Measurements from ENCODE around the gene NPB.

The NPB gene

DNA sequence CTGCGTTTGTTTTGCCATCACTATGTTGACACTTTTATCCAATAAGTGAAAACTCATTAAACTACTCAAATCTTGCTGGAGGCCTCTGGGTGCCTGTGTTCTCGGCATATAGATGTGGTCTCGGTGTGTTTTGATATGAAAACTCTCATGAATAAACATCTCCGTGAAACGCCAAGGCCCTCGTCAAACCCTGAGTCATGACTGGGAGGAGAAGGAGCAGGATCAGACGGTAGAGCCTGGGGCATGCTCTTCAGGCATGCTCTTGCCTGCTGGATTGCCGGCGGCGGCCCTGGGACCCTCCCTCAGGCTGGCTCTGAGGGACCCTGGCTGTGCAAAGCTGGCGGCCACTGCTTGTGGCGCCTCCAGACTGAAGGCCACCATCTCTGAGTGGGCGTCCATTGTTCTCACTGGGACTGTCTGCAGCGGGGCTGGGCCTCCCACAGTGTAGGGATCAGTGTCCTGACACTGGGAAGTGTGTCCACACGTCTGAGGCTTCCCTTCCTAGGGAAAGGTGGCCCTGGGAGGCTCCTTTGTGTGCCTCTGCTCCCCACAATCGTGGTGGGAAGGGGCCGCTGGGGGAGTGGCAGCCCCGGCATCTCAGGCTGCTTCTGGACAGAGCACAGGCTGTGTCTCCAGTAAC, 1.7 kb upstream of the NPB start:
- no peak for DNase-seq

DNA sequence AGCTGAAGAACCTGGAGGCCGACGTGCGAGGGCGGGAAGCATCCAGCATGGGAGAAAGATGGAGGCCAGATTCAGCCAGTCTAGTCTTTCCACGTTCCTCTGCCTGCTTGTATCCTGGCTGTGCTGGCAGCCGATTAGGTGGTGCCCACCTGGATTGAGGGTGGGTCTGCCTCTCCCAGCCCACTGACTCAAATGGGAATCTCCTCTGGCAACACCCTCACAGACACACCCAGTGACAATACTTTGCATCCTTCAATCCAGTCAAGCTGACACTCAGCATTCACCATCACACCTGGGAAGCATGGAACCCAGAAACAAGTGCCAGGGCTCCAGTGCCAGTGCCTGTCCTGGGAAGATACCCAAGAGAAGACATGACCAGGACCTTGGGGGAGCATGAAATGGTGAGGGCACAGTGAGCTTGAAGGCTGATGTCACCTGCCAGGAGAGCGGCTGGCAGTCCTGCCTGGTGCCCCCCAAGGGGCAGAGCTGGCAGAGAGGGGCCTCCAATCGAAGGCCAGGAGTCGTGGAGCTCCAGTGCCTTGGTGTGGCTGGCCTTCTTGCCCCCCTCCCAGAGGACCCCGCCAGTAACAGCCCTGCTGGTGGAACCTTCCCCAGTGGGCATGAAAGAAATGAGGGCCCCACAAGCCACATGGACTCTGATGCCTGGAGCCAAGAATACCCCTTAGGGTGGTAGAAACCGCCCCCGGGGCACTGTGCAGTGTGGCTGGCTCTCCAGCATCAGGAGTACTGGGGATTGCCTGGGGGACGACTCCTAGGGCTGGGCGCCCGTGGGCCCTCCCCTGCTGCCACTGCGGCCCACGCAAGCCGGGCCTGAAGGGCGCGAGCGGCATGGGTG, 643 bp upstream of the NPB start:
- no peak for DNase-seq

DNA sequence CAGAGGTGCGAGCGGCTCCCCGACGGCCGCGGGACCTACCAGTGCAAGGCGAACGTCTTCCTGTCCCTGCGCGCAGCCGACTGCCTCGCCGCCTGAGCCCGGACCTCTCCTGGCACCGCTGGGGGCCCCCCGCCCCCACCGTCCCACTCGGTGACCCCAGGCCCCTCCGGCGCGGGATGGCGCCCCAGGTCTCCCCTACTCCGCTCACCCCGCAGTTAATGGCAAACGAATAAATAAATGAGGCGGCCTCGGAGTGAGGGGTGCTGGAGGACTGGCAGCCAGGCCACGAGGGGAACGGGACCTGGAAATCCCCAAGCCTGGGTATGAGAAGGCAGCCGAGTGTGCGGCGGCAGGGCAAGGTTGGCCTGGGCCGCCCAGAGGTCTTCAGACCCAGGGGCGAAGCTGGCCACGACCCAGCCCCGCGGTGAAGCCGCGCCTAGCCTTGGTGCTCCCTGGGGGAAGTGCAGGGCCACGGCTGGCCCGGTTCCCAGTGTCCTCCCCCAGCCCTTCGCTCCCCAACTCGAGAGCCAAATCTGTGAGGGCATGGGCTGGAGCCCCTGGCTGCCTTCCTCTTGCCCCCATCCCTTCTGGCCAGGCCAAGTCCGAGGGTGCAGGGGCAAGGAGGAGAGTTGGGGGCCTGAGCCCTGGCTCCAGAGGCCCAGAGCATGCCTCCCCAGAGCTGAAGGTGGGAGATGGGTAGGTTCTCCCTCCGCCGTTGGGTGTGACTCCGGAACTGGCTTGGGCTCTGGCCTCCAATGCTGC, 796 bp downstream of the NPB start:
- DNase-seq: no peak

DNA sequence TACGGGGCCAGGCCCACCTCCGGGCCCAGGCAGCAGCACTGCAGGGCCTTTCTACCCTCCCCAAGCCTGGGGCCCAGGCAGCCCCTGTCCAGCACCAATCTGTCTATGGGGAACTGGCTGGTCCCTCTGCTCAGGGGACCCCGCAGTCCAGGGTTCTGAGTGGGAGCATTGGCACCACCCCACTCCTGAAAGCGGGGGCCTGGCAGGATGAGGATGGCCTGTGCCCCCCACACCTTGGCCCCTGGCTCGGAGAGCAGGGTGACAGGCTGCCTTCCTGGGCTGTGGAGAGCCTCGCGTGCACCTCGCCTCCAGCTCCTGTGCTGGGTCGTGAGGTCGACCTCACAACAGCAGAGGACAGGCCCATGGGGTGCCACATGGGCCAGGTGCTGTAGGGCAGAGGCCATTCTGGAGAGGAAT, 1.4 kb downstream of the NPB start:
- DNase-seq: no peak

DNA sequence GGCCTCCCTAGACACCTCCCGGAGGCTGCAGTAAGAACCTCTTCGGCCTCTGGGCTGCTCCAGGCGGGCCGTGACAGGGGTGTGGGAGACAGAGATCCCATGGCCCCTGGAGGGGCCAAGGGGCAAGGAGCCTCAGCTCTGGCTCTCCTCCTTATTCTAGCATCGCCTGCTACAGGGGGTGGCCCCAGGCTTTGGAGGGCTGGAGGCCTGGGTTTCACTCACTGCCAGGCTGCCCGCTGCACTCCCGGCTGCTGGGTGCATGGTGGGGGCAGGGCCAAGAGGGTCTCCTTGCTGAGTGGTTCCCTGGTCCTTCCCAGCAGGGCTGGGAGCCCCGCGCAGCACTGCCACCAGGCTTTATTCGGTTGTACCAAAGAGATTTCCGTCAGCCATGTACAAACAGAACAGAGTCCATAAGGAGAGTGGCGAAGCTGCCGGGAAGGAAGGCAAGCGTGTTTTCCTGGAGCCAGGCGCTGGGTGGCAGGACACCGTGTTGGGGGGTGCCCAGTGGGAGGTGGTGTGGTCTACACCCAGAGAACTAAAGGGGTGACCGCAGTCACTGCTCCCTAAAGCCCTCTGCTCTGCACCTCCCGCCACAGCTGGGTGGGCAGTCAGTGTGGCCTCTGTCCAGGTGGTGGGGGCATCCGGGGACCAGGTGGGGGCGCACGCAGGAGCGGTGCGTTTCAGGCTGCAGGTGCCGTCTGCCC, 2.0 kb downstream of the NPB start:
- no peak for DNase-seq

DNA sequence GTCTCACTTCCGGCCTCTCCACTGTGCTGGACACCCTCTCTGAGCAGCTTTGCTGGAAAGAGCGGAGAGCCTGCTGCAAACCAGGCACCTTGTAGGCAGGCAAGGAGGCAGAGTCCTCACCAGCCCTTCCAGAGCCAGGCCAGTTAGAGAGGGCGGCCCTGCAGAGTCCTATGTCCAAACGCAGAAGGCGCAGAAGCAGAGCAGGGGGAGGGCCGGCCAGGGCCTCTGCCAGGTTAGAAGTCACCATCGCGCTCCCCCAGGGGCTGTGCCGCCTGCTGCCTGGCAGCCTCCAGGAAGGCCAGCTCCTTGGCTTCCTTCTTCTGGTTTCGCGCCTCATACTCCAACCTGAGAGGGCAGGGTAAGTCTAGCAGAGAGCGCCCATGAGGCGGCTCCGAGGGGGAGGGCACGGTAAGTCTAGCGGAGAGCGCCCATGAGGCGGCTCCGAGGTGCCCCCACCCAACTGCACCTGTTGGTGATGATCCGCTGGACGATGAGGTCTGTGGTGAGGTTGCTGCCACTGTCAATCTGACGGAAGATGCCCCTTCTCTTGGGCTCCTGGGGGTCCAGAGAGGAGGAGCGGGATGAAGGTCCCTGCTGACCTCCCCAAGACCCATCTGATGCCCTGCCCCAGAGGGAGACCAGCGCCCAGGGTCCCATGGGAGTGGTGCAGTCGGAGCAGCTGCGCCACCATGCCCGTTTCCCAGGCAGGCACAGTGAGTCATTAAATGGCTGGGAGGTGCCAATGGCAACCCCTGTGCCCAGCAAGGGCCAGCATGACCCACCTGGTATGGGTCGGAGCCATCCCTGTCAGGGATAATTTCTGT, 2.8 kb downstream of the NPB start:
- DNase-seq: no peak

DNA sequence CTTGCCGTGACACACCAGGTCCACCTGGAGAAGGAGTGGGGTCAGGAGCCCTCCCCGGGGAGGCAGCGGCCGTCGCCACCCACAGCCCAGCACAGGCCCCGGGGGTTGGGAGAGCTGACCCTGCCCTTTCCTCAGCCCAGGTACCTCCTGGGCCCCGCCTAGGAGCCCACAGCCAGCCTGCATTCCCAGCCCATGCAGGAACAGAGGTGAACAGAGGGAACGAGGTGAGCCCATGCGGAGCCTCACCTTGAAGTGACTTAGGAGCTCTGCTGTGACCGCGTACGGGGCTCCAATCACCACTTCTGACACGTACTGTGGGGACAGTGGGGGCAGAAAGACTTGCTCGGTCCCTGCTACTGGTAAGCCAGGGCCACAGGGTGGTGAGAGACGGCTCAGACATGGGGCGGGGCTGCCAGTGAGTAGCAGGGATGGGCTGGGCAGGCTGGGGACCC, 3.4 kb downstream of the NPB start:
- no peak for DNase-seq

DNA sequence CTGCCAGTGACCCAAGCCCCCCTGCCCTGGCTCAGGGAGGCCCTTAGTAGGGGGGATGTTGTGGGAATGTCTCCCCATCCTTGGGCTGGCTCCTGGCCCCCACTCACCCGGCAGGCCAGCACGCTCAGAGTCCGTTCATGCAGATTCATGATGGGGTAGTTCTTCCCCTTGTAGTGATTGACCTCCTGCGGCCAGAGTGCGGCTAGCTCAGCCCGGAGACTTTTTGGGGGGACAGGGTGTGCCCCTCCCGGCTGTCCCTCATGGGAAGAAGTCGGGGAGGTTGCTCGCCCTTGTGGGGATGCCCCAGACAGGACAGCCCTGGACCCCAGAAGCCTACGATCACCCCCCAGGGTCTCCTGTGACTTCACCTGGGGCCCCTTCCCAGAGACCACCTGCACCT, 4.0 kb downstream of the NPB start:
- no peak for DNase-seq

DNA sequence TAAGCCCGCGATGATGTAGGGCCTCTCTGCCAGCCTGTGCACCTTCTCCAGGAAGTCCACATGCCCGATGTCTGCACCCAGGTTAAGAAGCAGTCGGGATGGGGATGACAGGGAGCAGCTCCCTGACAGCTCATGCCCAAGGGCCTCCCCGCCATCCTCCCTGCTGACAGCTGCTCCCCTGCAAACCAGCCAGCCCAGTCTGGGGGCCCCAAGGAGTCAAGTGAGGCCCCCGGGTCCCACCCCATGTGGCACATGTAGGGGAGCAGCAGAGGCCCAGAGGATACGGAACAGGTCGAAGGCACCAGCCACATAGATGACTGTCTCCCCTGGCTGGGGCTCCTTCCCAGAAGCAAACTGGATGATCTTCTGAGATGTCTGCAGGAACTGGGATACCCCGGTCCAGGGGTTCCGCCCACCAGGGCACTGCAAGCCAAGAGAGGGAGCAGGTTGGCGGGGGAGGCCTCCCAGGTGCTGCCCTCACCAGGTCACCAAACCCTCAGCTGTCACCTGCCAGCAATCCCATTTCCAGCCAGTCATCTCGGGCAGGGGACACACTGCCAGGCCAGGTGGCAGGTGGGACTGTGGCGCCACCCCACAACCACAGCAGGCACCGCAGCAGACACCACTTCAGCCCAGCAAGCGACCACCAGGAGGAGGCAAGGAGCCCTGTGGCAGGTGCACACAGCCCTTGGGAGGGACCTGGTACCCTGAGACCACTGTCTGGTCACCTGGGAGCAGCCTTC, 4.6 kb downstream of the NPB start:
- DNase-seq: no peak

DNA sequence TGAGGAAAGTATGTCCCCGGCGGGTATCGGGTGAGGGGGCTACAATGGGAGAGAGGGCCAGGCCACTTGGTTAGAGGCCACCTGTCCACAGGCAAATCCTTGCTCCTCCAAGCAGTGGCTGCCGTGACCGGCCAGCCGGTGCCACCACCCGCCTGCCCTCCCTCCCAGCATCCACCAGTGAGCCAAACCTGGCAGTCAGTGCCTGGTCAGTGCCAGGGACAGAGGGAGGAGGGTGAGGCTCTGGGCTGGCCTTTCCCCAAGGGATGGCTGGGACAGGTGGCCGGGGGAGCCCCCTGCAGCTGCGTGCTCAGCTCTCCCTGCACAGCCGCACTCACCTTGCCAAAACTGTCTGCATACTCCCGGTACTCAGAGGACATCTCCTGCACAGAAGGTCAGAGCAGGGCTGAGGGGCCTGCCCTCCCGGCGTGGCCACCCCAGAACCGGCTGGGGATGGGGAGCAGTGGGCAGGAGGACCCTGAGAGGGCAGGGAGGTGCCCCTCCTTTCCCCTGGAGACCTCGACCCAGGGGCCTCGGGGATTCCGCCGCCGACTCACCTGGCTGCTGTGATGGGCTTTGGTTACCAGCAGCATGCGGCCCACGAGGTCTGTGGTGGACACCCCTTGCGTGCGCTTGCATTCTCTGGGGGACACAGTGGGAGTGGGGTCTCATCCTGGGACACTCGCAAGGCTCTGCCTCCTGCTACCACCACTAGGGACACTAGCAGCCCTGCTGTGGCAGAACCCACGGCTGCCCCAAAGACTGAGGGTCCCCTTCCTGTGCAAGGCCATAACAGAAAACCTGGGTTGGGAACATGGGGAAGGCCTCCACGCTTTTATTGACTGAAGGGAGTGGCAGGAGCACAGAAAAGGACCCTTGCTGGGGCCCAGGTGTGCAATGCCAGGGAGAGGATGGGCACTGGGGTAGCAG, 5.4 kb downstream of the NPB start:
- no peak for DNase-seq

DNA sequence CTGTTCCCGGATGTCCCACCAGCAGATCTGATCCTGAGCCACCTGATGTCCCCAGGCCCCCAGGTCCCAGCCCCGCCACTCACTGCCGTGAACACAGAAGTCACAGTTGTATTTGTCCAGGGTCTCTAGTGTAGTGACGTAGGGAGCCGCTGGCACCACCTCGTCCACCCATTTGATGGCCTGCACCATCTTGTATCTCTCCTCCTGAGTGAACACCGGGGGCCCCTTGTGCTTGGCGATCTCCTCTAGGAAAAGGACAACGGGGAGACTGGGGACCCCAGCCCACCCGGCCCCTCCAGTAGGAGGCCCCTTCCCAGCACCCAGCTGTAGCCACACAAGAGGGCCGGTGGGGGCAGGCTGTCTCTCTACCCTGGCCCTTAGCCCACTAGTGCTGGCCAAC, 6.8 kb downstream of the NPB start:
- DNase-seq: no peak

DNA sequence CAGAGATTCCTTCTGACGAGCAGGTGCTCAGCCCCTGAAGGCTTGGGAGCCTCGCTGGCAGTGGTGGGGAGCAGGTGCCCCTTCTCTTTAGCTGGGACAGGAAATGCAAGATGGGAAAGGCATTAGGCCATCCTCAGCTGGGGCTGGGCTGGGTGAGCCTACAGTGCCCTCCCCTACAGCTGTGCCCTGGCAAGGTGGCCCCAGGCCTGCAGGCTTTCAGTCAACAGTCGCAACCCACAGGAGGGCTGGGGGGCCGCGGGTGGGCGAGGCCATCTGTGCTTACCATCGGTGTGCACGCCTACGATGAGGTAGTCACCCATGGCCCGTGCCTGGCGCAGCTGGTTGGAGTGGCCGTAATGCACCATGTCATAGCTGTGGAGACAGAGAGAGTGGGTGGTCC, 7.2 kb downstream of the NPB start:
- no peak for DNase-seq

DNA sequence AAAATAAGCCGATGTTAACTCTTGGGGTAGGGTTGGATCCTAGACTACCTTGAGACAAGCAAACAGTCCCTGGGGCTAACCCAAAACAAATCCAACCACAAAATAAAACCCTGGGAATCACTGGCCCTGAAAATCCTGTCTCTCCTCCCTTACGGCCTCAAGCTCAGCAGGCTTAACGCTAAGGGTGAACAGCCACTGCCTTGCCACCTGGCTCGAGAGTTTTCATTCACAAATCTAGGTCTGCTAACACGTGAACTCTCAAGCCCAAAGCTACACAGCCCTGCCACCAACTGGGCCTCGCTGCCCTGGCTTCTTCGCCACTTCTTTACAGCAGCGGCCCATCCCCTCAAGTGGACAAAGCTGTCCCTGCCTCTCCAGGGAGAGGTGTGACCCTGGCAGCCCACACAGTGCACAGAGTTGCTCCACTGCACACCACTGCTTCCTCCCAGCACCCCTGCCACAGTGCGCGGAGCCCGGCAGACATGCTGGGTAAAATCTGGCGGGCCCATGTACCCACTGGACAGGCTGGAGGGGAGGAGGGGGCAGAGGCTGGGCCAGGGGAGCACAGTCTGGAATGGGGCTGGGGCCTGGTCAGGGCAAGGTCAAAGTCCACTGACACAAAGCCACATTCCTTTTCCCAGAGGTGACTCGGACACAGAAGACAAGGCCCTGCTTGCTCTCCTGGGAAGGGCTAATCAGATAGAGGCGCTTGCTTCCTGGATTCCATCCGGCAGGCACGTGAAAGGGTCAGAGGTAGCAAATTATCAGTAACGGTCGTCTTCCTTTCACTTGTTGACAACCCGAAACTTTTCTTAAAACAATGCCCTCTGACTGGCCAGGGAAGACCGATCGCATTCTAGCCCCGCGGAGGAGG, 8.2 kb downstream of the NPB start:
- no peak for DNase-seq

DNA sequence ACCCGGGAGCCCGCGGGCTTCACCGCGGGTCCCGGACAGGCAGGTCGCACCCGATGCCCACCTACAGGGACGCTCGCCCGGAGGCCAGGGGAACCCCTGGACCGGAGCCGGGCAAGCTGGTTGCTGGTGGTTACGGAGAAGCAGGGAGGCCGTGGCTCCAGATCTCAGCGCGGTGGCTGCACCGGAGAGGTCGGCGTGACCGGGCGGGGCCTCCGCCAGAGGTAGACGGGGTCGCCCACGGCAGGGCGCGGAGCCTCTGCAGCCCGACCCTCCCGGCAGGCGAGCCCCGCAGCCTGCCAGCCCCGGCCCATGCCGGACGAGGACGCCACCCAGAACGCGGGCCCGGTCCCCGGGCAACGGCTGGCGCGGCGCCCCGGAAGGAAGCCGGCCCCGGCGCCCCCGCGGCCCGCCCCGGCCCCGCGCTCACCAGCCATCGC, 8.8 kb downstream of the NPB start:
- no peak for DNase-seq

DNA sequence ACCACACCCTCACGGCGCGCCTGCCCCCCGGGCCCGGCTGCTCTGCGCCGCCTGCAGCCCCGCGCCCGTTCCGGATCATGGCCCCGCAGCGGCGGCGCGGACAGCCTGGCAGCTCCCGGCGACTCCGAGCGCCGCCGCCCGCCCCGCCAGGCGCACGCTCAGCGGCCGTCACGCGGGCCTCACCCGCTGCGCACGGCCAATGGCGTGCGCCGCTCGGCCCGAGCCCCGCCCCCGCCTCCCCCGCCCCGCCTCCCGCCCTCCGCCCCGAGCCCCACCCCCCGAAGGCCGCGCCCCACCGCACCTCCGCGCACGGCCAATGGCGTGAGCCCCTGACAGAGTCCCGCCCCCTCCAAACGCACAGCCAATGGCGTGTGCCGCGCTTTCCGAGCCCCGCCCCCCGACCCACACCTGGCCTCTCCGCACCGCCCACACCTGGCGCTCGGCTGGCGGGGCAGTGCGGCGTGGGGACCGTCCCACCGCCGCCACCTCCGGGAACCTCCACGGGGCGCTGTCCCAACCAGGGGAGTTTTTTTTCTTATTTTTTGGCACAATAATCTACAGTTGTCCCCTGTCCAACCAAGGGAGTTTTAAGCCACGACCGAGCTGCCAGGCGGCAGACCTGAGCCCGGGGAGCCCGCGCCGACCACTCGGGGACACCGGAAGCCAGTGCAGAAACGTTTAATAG, 9.4 kb downstream of the NPB start, which contains the start of gene PCYT2:
PCYT2 (minus strand) TSS at position 123 of the 685 bp plus-strand sequence; CDS start at position 79, 44 bp downstream.
- DNase-seq: peak; percentile 85

DNA sequence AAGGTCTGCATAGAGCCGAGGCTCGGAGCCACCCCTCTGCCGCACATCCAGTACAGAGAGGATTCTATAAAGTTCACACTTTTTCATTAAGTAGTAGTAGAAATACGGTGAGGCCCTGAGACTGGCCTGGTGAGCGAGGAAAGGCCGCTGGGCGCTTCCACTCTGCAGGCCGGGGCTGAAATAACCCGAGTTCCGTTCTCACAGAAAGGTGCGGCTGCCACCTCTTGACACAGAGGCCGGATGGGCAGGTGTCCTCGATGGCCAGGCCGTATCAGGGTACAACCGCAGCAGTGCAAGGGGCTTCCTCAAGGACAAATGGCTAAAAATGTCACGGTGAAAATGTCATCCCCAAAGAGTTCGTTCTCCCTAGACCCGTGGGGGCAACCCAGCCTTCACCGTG, 9.9 kb downstream of the NPB start:
- no peak for DNase-seq

DNA sequence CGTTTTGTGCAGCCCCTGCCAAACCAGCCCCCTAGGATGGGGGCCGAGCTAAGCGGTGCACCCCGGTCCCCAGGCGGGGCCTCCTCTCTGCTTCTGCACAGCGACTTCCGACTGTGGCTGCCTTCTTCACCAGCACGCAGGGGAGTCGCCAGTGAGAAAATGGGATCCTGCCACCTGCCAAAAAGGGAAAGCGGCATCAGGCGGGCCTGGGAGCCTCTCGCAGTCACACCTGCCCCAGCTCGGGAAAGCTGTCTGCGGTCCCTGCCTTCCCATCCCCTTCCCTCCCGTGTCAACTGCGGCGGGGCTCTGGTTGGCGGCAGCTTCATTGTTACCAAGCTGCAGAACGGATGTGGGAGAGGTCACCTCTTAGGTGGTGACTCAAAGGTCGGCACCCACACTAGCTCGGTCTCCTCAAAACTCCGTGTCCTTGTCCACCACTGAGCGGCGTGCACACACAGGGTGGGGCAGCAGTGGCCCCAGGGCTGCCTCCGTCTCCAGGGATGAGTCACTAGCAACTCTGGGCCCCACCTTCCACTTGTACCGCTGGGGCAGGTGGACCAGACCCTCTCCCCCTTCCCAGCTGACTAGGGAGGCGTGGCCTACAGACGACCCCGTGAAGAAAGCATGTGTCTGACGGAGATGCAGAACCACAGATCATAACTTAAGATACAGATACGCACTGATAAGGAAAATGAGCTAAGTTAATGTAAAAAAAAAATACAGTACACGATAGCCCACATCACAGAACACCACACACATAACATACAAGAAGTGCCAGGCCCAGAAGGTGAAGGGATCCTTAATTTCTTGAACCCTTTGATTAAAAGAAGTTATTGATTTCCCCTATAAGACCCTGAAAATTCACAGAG, 10.6 kb downstream of the NPB start:
- DNase-seq: no peak
